SK-N-SH treated with all-trans-retinoic acid at 6 μM for 48 hours (cell line): ENCODE measurements around the gene RGL3.

ENCODE experiments used
- ATAC-seq: fragments of 200-7000 bp; cut with Tn5 transposase; 3 replicates; pipeline ENCODE4 v1.9.1; 2020; ENCODE audit warnings: mild to moderate bottlenecking, moderate library complexity
- ARNTL ChIP-seq: fragments of 450-650 bp; formaldehyde crosslinking; IDR thresholded peaks from 2 replicates; pipeline ENCODE4 v1.5.0; 2020; ENCODE audit warnings: low read depth, mild to moderate bottlenecking, moderate library complexity, borderline replicate concordance
- CREB5 ChIP-seq: fragments of 250-450 bp; sonication (Bioruptor Pico); IDR thresholded peaks from 2 replicates; pipeline ENCODE4 v1.5.1; 2020; ENCODE audit warnings: low read depth, mild to moderate bottlenecking, moderate library complexity
- CSRNP3 ChIP-seq: fragments of 250-450 bp; sonication (Bioruptor Pico); IDR thresholded peaks from 2 replicates; pipeline ENCODE4 v1.5.1; 2021; ENCODE audit warnings: mild to moderate bottlenecking, moderate library complexity
- ESRRG ChIP-seq: fragments of 250-450 bp; sonication (Bioruptor Pico); IDR thresholded peaks from 2 replicates; pipeline ENCODE4 v1.6.1; 2021; ENCODE audit warnings: mild to moderate bottlenecking
- ISL1 ChIP-seq: fragments of 250-450 bp; sonication (Bioruptor Pico); IDR thresholded peaks from 2 replicates; pipeline ENCODE4 v2.1.2; 2022; ENCODE audit warnings: mild to moderate bottlenecking, moderate library complexity
- OSR1 ChIP-seq: fragments of 250-450 bp; sonication (Bioruptor Pico); IDR thresholded peaks from 2 replicates; pipeline ENCODE4 v1.8.0; 2022; ENCODE audit warnings: moderate library complexity, mild to moderate bottlenecking, inconsistent platforms
- PATZ1 ChIP-seq: fragments of 250-450 bp; sonication (Bioruptor Pico); IDR thresholded peaks from 2 replicates; pipeline ENCODE4 v1.8.0; 2020; ENCODE audit warnings: mild to moderate bottlenecking, moderate library complexity, borderline replicate concordance
- POU6F1 ChIP-seq: fragments of 250-450 bp; sonication (Bioruptor Pico); IDR thresholded peaks from 2 replicates; pipeline ENCODE4 v1.8.0; 2021; ENCODE audit warnings: low read depth, mild to moderate bottlenecking, moderate library complexity, borderline replicate concordance
- RARB ChIP-seq: fragments of 250-450 bp; sonication (Bioruptor Pico); IDR thresholded peaks from 2 replicates; pipeline ENCODE4 v1.8.0; 2021; ENCODE audit warnings: mild to moderate bottlenecking, moderate library complexity
- SNAI2 ChIP-seq: fragments of 250-450 bp; sonication (Bioruptor Pico); IDR thresholded peaks from 2 replicates; pipeline ENCODE4 v1.5.0; 2020; ENCODE audit warnings: mild to moderate bottlenecking, moderate library complexity
- TCF4 ChIP-seq: fragments of 250-450 bp; sonication (Bioruptor Pico); IDR thresholded peaks from 2 replicates; pipeline ENCODE4 v1.8.0; 2021; ENCODE audit warnings: mild to moderate bottlenecking, moderate library complexity, borderline replicate concordance
- TOX ChIP-seq: fragments of 250-450 bp; sonication (Bioruptor Pico); IDR thresholded peaks from 2 replicates; pipeline ENCODE4 v1.8.0; 2021; ENCODE audit warnings: mild to moderate bottlenecking, moderate library complexity, borderline replicate concordance
- TSHZ2 ChIP-seq: fragments of 250-450 bp; sonication (Bioruptor Pico); IDR thresholded peaks from 2 replicates; pipeline ENCODE4 v1.5.0; 2020; ENCODE audit warnings: mild to moderate bottlenecking, moderate library complexity
- ZC3H10 ChIP-seq: fragments of 250-450 bp; sonication (Bioruptor Pico); IDR thresholded peaks from 2 replicates; pipeline ENCODE4 v1.5.1; 2021; ENCODE audit warnings: mild to moderate bottlenecking, moderate library complexity
- ZFP3 ChIP-seq: fragments of 250-450 bp; sonication (Bioruptor Pico); IDR thresholded peaks from 2 replicates; pipeline ENCODE4 v1.5.0; 2020; ENCODE audit warnings: mild to moderate bottlenecking, moderate library complexity
- ZFP30 ChIP-seq: fragments of 450-650 bp; formaldehyde crosslinking; IDR thresholded peaks from 2 replicates; pipeline ENCODE4 v1.5.0; 2022; ENCODE audit warnings: mild to moderate bottlenecking, moderate library complexity
- ZNF565 ChIP-seq: fragments of 450-650 bp; formaldehyde crosslinking; conservative IDR thresholded peaks from 2 replicates; pipeline ENCODE4 v1.5.0; 2020; ENCODE audit warnings: low read depth, mild to moderate bottlenecking, moderate library complexity
- ZNF70 ChIP-seq: fragments of 450-650 bp; formaldehyde crosslinking; IDR thresholded peaks from 2 replicates; pipeline ENCODE4 v1.5.0; 2020; ENCODE audit warnings: mild to moderate bottlenecking, moderate library complexity
- ZNF8 ChIP-seq: fragments of 450-650 bp; formaldehyde crosslinking; IDR thresholded peaks from 2 replicates; pipeline ENCODE4 v1.5.0; 2020; ENCODE audit warnings: mild to moderate bottlenecking, moderate library complexity

RGL3 gene

GRCh38 chr19:11373885-11374432 lies 45.2 kb downstream of the RGL3 start:
- TF ChIP-seq ZFP3 (CRISPR knock-in tag): no peak
- TF ChIP-seq ZNF565 (CRISPR knock-in tag): no peak
- peak; percentile 77; the same call in 1 of the 2 replicates for TF ChIP-seq POU6F1 (CRISPR knock-in tag)
- no peak for TF ChIP-seq ZNF70 (CRISPR knock-in tag)
- TF ChIP-seq CREB5 (CRISPR knock-in tag): peak; percentile 71
- TF ChIP-seq CSRNP3 (CRISPR knock-in tag): peak; percentile 70; the same call in 1 of the 2 replicates
- TF ChIP-seq SNAI2 (CRISPR knock-in tag): no peak
- ATAC-seq: no peak

- no peak for ATAC-seq
- no peak for TF ChIP-seq ARNTL (CRISPR knock-in tag)
- no peak for TF ChIP-seq TCF4 (CRISPR knock-in tag)
- TF ChIP-seq ZNF8 (CRISPR knock-in tag): no peak
- no peak for TF ChIP-seq OSR1
- TF ChIP-seq ZNF565 (CRISPR knock-in tag): no peak
- TF ChIP-seq ZFP3 (CRISPR knock-in tag): no peak
- TF ChIP-seq ESRRG (CRISPR knock-in tag): no peak
- TF ChIP-seq TSHZ2: no peak
- TF ChIP-seq PATZ1 (CRISPR knock-in tag): no peak
- no peak for TF ChIP-seq ZFP30 (CRISPR knock-in tag)
- TF ChIP-seq ZNF70 (CRISPR knock-in tag): no peak
- no peak for TF ChIP-seq CREB5 (CRISPR knock-in tag)
- TF ChIP-seq SNAI2 (CRISPR knock-in tag): no peak
- no peak for TF ChIP-seq ZC3H10 (CRISPR knock-in tag)
- no peak for TF ChIP-seq POU6F1 (CRISPR knock-in tag)
- TF ChIP-seq RARB (CRISPR knock-in tag): no peak
- TF ChIP-seq TOX (CRISPR knock-in tag): no peak
- no peak for TF ChIP-seq ISL1 (CRISPR knock-in tag)
- TF ChIP-seq, all 23 proteins: peak for 0
These were observed 45.8 kb downstream of the RGL3 start for GRCh38 chr19:11373166-11373884.
